NCI-H187 (cell line): Measurements from ENCODE around the gene NEDD4L.
"Not testable (repeated sequence)": the region's sequence is repeated elsewhere in the genome, so short reads cannot be mapped to it uniquely, and the experiment has no call there.

ENCODE experiments used
- DNase-seq, 2 experiments: peaks; one replicate each; lab custom pipeline; 2025; lab: John Stamatoyannopoulos, UW

NEDD4L gene

GRCh38 chr18:58378411-58379379 is 334.7 kb downstream of the NEDD4L start:
- no peak for DNase-seq

GRCh38 chr18:58379443-58379842 is 335.4 kb downstream of the NEDD4L start:
- no peak for DNase-seq

GRCh38 chr18:58380113-58380512 is 336.1 kb downstream of the NEDD4L start:
- not testable (repeated sequence) for DNase-seq

- DNase-seq: no peak
Observed at GRCh38 chr18:58381676-58382411, 337.8 kb downstream of the NEDD4L start.

- DNase-seq: no peak
Observed at GRCh38 chr18:58382446-58382845, 338.4 kb downstream of the NEDD4L start.

GRCh38 chr18:58385472-58385871 is 341.4 kb downstream of the NEDD4L start:
- no peak for DNase-seq

- no peak for DNase-seq
Observed at GRCh38 chr18:58386780-58387179, 342.8 kb downstream of the NEDD4L start.

- no peak for DNase-seq
Observed at GRCh38 chr18:58387716-58388115, 343.7 kb downstream of the NEDD4L start.

- no peak for DNase-seq
Observed at GRCh38 chr18:58388736-58389135, 344.7 kb downstream of the NEDD4L start.

GRCh38 chr18:58389745-58390144 is 345.7 kb downstream of the NEDD4L start:
- DNase-seq: no peak

- DNase-seq: no peak
Observed at GRCh38 chr18:58390399-58390798, 346.4 kb downstream of the NEDD4L start.

GRCh38 chr18:58391231-58391825 is 347.3 kb downstream of the NEDD4L start:
- no peak for DNase-seq

GRCh38 chr18:58391932-58392323 is 347.9 kb downstream of the NEDD4L start:
- DNase-seq: no peak

- no peak for DNase-seq
Observed at GRCh38 chr18:58392324-58393000, 348.4 kb downstream of the NEDD4L start.

GRCh38 chr18:58393295-58393694 is 349.3 kb downstream of the NEDD4L start:
- DNase-seq: no peak

- no peak for DNase-seq
Observed at GRCh38 chr18:58394046-58394445, 350.0 kb downstream of the NEDD4L start.

GRCh38 chr18:58394602-58395425 is 350.8 kb downstream of the NEDD4L start:
- no peak for DNase-seq

GRCh38 chr18:58396144-58396543 is 352.1 kb downstream of the NEDD4L start:
- no peak for DNase-seq

GRCh38 chr18:58396966-58397365 is 352.9 kb downstream of the NEDD4L start:
- DNase-seq: no peak

- DNase-seq: no peak
Observed at GRCh38 chr18:58397385-58398132, 353.5 kb downstream of the NEDD4L start.
